ENCODE measurements around the gene LDLRAD2. TPM values are rescaled to one million over a fixed set of nuclear protein-coding genes. Genes with fewer than 3 reads are reported as not detected.

Gene LDLRAD2
- total RNA-seq, 1 experiment from 2014 or later = not detected

DNA sequence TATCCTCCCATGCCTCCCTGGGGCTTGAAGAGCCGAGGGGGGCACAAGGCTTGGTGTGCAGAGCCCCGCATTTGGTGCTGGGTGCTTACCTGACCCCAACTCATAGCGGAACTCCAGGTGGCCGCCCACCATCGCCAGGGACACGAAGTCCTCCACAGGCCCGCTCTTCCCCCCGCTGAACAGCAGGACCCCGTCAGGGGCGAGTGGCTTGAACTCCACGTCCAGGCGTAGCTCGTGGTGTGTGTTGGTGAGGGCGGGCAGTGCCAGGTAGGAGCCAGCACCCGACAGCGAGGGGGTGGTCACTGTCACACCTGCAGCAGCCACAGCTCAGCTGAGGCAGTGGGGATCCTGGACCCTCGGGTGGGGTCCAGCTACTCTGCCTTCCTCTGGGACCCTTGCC lies 17.2 kb downstream of the LDLRAD2 start:
- ChIA-PET CTCF (no interaction called here), POLR2A (no interaction called here)
- H3K36me3 ChIP-seq (ENCODE audit: control insufficient read depth, insufficient read depth, low read length) = peaks cover 12% of the 10 kb centered on the region
- no peak for DNase-seq (ENCODE audit: low read depth, low spot score)
- H3K27ac ChIP-seq (ENCODE audit: low read length) = no peak overlapping the region
- no peak overlapping the region for H3K4me3 ChIP-seq (ENCODE audit: low read depth in 2 of 2, low read length in 2 of 2)
- no peak for ATAC-seq
- H3K27me3 ChIP-seq (ENCODE audit: control insufficient read depth, insufficient read depth, low read length) = no peaks in the 10 kb centered on the region
- H3K4me1 ChIP-seq (ENCODE audit: control insufficient read depth, insufficient read depth, low read length) = no peaks in the 10 kb centered on the region
- BruUV-seq (replicated peaks) = no TSS peak
- in situ Hi-C loops (cut with HindIII; ENCODE audit: low pct_unique_long_range_greater_than_20kb, low sequenced_read_pairs) (no loop called here), intact Hi-C loops (cut with micrococcal nuclease; ENCODE audit: unreplicated experiment) (no loop called here)
- H3K9me3 ChIP-seq (ENCODE audit: control insufficient read depth, insufficient read depth, low read depth, low read length) = no peaks in the 10 kb centered on the region
- TF ChIP-seq, protein P1, sequence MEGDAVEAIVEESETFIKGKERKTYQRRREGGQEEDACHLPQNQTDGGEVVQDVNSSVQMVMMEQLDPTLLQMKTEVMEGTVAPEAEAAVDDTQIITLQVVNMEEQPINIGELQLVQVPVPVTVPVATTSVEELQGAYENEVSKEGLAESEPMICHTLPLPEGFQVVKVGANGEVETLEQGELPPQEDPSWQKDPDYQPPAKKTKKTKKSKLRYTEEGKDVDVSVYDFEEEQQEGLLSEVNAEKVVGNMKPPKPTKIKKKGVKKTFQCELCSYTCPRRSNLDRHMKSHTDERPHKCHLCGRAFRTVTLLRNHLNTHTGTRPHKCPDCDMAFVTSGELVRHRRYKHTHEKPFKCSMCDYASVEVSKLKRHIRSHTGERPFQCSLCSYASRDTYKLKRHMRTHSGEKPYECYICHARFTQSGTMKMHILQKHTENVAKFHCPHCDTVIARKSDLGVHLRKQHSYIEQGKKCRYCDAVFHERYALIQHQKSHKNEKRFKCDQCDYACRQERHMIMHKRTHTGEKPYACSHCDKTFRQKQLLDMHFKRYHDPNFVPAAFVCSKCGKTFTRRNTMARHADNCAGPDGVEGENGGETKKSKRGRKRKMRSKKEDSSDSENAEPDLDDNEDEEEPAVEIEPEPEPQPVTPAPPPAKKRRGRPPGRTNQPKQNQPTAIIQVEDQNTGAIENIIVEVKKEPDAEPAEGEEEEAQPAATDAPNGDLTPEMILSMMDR (IDR thresholded peaks at IDR 0.05) = no peak
- TF ChIP-seq, protein P2, sequence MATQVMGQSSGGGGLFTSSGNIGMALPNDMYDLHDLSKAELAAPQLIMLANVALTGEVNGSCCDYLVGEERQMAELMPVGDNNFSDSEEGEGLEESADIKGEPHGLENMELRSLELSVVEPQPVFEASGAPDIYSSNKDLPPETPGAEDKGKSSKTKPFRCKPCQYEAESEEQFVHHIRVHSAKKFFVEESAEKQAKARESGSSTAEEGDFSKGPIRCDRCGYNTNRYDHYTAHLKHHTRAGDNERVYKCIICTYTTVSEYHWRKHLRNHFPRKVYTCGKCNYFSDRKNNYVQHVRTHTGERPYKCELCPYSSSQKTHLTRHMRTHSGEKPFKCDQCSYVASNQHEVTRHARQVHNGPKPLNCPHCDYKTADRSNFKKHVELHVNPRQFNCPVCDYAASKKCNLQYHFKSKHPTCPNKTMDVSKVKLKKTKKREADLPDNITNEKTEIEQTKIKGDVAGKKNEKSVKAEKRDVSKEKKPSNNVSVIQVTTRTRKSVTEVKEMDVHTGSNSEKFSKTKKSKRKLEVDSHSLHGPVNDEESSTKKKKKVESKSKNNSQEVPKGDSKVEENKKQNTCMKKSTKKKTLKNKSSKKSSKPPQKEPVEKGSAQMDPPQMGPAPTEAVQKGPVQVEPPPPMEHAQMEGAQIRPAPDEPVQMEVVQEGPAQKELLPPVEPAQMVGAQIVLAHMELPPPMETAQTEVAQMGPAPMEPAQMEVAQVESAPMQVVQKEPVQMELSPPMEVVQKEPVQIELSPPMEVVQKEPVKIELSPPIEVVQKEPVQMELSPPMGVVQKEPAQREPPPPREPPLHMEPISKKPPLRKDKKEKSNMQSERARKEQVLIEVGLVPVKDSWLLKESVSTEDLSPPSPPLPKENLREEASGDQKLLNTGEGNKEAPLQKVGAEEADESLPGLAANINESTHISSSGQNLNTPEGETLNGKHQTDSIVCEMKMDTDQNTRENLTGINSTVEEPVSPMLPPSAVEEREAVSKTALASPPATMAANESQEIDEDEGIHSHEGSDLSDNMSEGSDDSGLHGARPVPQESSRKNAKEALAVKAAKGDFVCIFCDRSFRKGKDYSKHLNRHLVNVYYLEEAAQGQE (IDR thresholded peaks at IDR 0.05; ENCODE audit: insufficient read depth in 1 of 2, low read depth in 2 of 2, low read length in 1 of 2) = no peak
- TF ChIP-seq POLR2AphosphoS5 (IDR thresholded peaks at IDR 0.05; ENCODE audit: low read depth, low read length) = no peak
- TF ChIP-seq SIN3A (IDR thresholded peaks at IDR 0.05; ENCODE audit: borderline replicate concordance, insufficient read depth, low read depth, low read length) = no peak
- TF ChIP-seq TCF7L2 (IDR thresholded peaks at IDR 0.05; ENCODE audit: low read depth, low read length) = no peak

DNA sequence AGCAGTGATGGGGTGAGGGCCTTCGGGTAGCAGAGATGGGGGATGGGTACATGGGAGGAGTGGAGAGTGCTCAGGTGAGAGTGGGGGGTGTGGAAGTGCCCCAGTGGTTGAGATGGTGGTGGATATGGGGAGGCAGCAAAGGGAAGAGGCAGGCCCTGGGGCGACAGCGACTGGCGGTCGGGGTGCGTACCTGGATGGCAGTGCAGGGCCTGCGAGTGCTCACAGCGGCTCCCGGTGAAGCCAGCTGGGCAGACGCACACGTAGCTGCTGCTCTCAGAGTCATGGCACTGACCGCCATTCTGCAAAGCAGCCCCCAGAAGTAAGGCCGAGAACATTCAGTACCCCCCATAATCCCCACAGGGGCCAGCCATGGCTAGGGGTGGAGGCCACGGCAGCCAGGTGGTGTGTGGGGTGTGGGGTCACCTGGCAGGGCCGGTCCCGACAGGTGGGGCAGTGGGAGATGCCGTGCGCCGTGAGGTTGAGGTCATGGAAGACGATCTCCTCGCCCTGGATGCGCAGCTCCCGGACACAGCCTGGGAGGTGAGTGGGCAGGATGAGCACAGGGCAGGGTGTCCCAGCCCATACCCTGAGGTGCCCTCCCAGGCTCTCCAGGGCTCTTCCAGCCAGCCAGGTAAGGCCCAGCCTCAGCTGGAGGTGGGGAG lies 18.9 kb downstream of the LDLRAD2 start:
- no peaks in the 10 kb centered on the region for H3K4me1 ChIP-seq (ENCODE audit: control insufficient read depth, insufficient read depth, low read length)
- H3K36me3 ChIP-seq (ENCODE audit: control insufficient read depth, insufficient read depth, low read length) = peaks cover 9% of the 10 kb centered on the region; the same call in 1 of the 2 replicates
- H3K9me3 ChIP-seq (ENCODE audit: control insufficient read depth, insufficient read depth, low read depth, low read length) = no peaks in the 10 kb centered on the region
- POLR2A ChIA-PET = no interaction called here
- no peaks in the 10 kb centered on the region for H3K27me3 ChIP-seq (ENCODE audit: control insufficient read depth, insufficient read depth, low read length)
- no peak overlapping the region for H3K4me3 ChIP-seq (ENCODE audit: low read depth in 2 of 2, low read length in 2 of 2)
- DNase-seq (ENCODE audit: low read depth, low spot score) (no peak), ATAC-seq (no peak)
- in situ Hi-C loops (cut with HindIII; ENCODE audit: low pct_unique_long_range_greater_than_20kb, low sequenced_read_pairs) (no loop called here), intact Hi-C loops (cut with micrococcal nuclease; ENCODE audit: unreplicated experiment) (no loop called here)
- no TSS peak for BruUV-seq (replicated peaks)
- TF ChIP-seq SIN3A (IDR thresholded peaks at IDR 0.05; ENCODE audit: borderline replicate concordance, insufficient read depth, low read depth, low read length) (no peak), POLR2AphosphoS5 (IDR thresholded peaks at IDR 0.05; ENCODE audit: low read depth, low read length) (no peak), TCF7L2 (IDR thresholded peaks at IDR 0.05; ENCODE audit: low read depth, low read length) (no peak)
- TF ChIP-seq, protein P2 (IDR thresholded peaks at IDR 0.05; ENCODE audit: insufficient read depth in 1 of 2, low read depth in 2 of 2, low read length in 1 of 2) = no peak
- TF ChIP-seq, protein P1 (IDR thresholded peaks at IDR 0.05) = no peak
- H3K27ac ChIP-seq (ENCODE audit: low read length) = no peak overlapping the region
- CTCF ChIA-PET = no interaction called here

All from Panc1 (cell line).